GM19395 (cell line): ENCODE measurements around the gene ATP1A2.
"Not testable (repeated sequence)": the region's sequence is repeated elsewhere in the genome, so short reads cannot be mapped to it uniquely, and the experiment has no call there.

ENCODE experiments used
- ATAC-seq: cut with Tn5 transposase; IDR thresholded peaks from one replicate; pipeline ENCODE4 v1.9.1; 2021; ENCODE audit warnings: mild to moderate bottlenecking, moderate library complexity; ENCODE audit not compliant: unreplicated experiment

Gene ATP1A2

DNA sequence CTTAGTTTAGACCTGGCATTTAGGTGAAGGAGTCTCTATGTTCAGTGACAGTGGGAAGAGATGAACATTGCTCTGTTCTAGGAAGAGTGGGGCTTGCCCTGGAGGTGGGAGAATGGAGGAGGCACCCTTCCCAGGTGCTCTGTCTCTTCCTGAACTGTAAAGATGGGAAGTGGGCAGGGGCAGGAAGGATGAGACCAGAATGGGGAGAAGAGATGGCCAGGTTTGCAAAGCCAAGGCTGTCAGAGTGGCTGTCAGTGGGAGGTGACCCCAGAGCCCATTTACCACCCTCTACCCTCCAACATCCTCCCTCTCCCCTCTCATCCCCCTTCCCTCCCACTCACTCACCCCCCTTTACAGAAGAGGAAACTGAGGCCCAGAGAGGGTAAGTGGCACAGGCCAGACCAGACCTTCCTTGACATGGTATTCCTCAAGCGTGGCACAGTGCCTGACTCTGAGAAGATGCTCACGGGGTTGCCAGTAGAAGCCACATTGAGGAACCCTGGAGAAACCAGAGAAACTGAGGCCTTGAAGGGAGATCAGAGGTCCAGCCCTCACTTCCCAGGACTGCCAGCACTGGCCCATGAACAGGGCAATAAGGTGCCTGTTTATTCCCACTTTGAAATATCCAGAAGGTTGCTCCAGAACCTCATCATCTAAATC is 15.7 kb upstream of the ATP1A2 start:
- ATAC-seq: no peak

DNA sequence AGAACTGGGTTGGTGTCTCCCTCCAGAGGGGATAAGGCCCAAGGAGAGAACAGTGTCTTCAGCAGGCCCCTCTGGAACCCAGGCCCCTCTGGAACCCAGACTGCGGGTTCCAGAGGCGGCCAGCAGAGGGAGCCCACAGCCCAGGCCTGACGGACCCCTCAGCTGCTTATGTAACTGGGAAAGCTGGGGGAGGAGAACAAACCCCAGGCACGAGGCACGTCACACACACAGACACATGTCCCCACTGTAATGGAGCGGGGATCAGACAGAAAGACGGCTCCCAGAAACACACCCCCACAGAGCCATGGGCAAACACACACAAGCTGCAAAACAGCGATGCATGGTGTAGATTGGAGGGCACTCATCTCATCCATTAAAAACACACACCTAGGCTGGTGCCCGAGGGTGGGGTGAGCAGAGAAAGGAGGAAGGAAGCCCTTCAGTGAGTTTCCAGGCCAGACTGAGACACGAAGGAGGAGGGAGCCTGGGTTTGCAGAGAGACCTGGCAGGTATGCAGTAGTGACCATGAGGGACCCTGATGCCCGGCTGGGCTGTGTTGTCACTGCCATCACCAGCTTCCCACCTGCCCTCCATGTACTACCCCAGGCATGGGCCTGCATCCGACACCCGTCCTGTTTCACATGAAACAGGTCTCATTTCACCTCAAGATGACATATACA is 14.4 kb upstream of the ATP1A2 start:
- peak; percentile 40 for ATAC-seq

DNA sequence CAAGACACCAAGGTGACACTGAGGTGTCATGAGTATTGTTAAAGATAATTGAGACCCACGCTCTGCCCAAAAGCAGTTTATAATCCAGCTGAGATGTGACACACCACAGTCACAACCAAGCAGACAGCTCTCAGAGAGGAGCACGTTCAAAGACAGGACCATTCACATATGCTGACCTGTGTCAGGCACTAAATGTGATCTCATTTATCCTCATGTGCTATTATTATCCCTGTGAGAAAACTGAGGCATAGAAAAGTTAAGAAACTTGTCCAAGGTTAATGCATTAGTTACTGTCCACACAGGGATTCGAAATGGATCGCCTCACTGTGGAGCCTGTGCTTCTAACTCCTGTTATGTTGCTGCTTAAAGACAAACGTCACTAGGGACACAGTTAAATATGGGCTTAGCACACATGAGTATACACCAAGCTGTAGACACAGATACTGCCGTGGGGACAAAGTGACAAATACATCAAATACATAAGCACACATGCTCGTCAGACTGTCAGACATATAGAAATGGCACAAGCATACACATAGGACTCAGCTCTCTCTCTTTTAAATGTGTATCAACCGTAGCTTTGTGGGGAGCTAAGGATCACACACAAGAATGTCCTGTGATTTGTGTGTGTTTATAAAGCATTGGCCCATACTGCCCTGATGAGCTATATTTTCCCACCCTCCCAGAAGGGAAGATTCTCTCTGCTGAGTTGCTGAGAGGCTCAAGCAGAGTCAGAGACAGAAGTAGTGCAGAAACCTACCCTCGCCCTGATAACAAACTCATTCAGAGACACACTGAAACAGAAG is 13.6 kb upstream of the ATP1A2 start:
- ATAC-seq: no peak

DNA sequence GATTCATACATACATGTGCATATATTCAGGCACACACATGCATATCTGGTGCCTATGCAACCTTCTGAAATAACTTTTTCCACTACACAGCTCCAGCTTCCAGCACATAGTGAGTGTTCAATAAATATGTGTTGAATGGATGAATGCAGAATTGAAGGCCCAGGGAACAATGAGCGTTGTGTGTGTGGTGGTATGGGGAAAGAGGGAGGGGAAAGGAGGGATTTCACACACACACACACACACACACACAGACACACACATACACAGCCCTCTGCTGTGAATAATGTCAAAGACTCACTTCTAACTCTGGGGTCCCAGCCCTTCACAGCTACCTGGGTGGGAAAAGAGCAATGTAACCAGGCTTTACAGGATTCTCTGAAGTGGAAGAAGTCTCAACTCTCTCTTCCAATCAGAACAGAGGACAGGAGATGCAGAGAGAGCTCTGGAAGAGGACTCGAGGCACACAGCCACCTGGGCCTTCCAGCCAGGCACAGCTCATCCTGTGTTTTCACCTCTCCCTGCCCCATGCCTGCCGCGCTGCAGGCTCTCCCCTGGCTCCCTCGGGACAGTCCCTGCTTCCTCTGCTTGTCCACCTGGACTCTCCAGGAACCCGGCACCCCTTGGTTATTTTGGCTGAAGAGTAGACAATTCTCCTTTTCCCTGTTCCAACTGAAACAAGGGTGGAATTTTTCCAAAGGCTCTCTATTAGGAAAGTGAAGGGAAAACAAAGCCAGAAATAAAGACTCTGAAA is 11.7 kb upstream of the ATP1A2 start:
- no peak for ATAC-seq

DNA sequence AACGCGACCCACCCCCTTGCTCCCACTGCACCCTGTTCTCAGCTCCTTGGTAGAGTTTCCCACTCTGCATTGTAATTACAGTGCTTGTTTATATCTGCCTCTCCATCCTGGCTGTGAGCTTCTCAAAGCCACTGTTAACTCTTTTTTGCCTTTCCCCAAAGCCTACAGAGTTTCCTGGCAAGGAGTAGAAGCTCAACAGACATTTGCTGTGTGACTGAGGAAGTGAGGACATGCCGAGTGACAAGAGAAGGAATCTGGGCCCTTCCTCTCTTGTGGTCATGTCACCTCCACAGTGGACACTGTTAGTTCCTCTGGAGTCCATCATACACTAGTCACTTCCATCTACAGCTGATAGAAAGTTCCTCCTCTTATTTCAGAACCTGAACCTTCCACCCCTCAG is 11.1 kb upstream of the ATP1A2 start:
- no peak for ATAC-seq

DNA sequence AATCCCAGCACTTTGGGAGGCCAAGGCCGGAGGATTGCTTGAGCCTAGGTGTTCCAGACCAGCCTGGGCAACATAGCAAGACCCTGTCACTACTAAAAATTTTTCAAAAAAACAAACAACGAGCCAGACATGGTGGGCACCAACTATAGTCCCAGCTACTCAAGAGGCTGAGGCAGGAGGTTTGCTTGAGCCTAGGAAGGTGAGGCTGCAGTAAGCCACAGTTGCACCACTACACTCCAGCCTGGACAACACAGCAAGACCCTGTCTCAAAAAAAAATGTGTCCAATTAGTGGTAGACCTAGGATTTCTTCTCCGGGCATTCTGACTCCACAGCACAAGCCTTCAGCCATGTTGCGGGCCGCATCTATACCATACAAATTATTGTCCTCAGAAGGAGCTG is 10.4 kb upstream of the ATP1A2 start:
- ATAC-seq: no peak

DNA sequence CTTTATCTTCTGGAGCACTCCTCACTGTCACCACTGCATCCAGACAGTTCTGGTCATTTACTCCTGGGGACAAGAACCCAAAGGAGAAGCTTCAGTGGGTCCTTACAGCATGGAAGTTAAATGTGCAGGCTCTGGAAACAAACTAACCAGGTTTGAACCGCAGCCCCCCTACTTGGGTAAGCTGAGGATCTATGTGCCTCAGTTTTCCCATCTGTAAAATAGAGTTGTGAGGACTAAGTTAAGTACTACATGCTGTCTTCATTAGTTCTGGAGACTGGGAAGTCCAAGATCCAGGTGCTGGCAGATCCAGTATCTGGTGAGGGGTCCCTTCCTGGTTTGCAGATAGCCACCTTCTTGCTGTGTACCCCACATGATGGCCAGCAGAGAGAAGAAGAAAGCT is 8.0 kb upstream of the ATP1A2 start:
- no peak for ATAC-seq

DNA sequence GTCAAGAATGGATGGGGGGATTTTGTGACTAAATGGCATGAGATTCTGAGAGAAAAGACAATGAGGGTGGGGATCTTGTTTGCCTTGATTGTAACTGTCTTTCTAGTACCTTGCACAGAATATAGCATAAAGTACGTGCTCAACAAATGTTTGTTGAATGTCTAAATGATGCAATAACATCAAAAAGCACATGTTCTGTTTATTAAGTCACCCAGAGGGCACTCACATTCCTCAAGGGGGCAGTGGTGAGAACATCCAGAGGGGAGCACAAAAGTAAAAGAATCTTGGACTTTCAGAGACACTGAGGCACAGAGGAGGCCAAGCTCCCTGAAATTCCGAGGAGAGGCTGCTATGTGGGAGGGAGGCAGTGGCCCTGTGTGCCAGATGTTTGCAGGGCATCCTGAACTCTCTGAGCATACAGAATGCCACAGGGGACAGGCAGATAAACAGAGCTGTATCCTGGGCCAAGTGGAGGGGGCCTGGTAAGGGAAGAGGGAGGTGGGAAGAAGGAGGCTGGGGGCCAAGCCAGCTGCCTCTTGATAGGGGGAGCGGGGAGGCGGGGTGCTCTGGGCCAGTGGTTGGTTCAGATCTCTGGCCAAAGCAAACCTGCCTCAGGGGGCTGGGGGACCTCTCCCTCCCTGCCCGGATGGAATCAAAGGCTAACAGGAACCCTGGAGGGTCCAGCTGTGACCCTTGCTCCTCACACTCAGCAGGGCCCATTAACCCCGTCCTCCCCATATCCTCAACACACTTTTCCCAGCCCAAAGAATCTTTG is 6.5 kb upstream of the ATP1A2 start:
- ATAC-seq: no peak

DNA sequence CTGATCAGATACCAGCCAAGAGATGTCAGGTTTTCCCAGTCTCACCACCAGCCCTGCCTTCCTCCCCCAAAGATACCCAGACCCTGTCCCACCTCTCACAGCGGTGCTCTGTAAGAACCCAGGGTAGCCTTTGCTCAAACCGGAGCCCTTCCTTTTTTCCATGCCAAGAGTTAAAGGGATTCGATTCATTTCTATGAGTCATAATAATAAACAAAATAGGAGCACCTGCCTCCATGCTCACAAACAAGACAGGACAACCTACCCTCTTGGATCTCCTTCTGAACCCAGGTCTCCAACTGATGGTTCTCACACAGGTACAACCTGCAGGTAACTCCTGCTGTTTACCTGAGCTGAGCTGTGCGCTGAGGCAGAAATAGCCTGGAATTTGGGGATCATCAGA is 5.9 kb upstream of the ATP1A2 start:
- ATAC-seq: no peak

DNA sequence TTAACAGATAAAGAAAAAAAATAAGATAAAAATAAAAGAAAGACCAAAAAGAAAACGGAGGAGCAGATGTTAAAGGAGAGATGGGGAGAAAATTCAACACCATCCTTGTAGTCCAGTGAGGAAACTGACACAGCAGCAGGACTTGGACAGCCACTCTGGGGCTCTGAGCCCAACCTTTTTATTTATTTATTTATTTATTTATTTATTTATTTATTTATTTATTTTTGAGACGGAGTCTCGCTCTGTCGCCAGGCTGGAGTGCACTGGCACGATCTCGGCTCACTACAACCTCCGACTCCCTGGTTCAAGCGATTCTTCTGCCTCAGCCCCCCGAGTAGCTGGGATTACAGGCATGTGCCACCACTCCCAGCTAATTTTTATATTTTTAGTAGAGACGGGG is 4.1 kb upstream of the ATP1A2 start:
- not testable (repeated sequence) for ATAC-seq

DNA sequence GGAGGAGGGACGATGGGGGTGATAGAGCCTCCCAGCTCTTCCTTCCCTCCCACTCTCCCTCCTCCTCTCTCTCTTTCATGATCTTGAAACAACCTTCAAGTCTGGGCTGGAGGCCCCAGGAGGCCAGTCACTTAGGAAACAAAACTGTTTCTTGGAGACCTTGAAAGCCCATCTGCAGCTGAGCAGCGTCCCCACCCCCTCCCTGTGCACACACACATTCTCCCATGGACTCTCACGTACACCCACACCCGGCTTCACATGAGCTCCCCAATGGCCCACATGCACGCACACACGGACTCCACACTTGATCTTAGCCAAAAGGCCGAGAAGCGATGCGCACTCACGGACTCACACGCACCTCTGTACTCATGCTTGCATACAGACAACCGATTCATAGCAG is 3.2 kb upstream of the ATP1A2 start:
- ATAC-seq: no peak

DNA sequence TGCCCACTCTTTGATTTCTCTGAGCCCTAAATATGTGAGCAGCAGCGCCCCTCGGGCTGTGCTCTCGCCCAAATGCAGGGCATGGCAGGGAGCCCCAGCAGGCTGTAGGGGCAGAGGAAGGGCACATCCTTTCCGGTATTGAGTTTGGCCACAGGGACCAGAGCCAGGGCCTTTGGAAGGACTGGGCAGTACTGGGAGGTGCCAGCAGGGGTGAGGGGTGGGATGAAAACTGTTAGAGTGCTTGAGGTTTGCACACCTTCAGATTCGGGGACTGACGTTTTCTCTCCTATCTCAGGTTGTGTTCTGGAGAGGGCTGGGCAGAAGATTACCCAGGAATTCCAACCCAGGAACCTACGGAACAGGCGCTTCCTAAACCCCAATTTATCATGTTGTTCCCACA is 2.2 kb upstream of the ATP1A2 start:
- no peak for ATAC-seq

DNA sequence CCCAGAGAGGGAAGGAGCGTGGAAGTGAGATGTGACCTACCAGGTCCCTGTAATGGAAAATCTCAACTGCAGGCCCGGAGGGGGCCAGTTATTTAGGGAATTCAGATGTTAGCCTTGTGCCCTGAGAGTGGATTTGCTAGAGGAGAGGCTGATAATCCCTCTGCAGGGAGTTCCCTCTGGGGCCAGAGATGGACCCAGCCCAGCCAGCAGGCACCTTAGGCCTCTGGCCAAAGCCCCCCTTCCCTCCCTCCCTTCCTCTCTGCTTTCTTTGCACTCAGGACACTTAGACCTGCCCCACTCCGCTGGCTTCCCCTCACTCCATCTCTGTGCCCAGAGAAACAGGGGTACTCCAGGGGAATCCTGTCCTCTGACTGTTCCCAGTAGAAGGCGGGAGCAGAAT is 1.5 kb upstream of the ATP1A2 start:
- no peak for ATAC-seq

DNA sequence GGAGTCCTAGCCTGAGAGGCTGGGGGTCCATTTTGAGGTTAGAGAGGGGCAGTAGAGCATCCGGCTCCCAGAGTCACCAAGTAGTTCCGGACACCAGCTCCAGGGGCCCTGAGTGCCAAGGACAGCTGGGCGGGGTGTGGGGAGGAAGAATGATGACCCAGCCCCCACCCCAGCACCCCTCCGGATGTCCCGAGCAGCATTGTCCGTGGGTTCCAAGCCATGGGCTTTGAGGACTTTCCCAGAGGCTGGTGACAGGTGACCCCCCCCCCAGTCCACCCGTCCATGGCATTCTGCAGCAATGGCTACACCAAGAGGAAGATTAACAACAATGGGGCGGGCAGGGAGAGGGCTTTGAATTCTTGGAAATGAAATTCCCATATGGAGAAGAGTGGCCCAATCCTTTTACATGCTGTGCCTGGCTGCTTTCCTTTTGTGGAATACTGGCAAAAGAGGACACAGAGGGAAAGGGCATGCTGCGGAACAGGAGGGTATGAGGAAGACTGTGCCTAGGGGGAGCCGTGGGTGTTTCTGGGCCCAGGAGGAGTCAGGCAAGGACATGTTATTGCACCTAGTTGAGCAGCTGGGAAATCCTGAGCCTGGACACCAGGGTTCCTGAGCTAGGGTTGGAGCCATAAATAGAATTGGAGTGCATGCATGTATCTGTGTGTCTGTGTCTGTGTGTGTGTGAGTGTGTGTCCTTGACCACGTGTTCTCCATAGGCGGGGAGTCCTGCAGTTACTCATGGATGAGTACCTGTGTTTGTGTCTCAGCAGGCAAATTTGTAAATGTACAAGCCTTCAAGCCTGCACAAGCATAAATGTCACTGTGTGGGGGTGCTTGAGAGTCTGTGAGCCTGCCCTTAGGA is 956 bp downstream of the ATP1A2 start:
- ATAC-seq: no peak

DNA sequence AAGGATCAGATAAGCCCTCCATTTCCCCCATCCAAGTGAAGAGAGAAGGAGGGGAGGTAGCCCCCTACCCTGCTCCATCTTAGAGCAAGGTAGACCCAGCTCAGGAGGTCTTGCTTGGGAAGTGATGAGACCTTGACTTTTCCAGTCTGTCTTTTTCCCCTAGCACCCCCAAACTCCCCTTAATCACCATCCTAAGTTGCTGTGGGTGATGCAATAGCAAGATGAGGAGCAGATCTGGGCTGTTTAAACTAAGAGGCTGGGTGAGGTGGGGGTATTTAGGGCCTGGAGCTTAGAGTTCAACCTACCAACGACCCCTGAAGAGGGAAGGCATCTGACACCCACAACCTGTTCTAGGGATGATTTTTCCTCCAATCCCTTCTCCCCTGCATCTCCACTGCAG is 1.7 kb downstream of the ATP1A2 start:
- no peak for ATAC-seq

DNA sequence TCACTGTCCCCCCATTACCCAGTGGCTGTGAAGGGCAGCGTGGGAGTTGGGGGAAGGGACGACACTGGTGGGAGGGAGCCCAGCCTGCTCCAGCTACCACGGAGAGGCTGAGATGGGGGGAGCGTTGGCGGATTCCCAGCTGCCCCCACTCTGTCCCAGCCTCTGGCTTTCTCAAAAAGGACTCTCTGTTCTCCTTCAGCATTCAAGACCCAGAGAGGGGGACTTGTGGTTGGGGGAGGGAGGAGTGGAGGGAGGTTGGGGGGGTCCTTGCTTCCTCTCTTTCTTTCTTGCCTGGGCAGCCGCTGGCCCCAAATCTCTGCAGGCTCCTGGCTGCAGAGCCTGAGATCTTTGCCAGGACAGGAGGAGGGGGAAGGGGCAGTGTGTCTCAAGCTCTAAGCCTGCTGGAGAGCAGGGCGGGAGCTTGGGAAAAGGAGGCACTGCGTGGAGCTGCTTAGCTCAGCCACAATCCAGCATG is 2.2 kb downstream of the ATP1A2 start:
- ATAC-seq: no peak

DNA sequence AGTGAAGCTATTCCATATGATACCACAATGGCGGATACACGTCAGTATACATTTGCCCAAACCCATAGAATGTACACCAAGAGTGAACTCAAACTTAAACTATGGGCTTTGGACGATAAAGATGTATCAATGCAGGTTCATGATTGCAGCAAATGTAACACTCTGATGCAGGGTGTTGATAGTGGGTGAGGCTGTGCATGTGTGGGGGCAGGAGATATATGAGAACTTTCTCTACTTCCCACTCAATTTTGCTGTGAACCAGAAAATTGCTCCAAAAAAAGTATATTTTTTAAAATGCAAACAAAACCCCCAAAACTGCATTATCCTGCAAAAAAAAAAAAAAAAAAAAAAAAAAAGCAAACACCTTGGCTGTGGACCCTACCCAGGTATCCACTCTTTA is 3.4 kb downstream of the ATP1A2 start:
- ATAC-seq: no peak

DNA sequence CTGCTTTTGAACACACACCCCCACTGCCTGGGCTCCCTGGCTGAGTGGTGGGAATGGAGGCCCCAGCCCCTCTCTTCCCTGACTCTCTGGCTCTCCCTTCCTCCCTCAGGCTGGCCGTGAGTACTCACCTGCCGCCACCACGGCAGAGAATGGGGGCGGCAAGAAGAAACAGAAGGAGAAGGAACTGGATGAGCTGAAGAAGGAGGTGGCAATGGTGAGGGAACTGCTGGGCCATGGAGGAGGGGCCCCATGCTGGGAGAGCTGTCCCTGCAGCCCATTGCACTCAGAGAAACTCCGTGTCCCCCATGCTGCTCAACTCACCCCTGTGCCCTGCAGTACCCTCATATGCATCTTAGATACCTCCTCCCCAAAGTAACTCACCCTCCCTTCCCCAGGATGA is 5.2 kb downstream of the ATP1A2 start:
- ATAC-seq: no peak

DNA sequence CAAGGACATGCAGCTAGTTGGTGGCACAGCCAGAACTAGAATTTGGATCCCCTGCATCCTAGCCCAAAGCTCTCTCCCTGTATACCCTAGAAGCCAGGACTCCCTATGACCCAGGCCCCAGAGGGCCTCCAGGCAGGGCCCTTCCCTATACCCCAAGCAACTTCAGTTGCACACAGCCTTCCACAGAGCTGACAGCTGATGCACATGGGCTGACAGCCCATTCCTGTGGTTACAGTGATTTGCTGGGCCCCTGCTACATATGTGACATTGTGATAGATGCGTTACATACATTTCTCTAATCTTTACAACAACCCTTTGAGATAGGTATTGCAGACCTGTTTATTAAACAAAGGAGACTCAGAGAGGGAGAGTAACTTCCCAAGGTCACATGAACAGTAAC is 5.8 kb downstream of the ATP1A2 start:
- no peak for ATAC-seq
